ENCODE data around the gene FBXW11.
"Not testable (repeated sequence)": the region's sequence is repeated elsewhere in the genome, so short reads cannot be mapped to it uniquely, and the experiment has no call there.

FBXW11 gene

GRCh38 chr5:172028167-172028566 lies 21.7 kb upstream of the FBXW11 start:
- H3K27ac ChIP-seq, result no peak overlapping the region
- no peak for DNase-seq (ENCODE audit: low read depth, low spot score)

DNA sequence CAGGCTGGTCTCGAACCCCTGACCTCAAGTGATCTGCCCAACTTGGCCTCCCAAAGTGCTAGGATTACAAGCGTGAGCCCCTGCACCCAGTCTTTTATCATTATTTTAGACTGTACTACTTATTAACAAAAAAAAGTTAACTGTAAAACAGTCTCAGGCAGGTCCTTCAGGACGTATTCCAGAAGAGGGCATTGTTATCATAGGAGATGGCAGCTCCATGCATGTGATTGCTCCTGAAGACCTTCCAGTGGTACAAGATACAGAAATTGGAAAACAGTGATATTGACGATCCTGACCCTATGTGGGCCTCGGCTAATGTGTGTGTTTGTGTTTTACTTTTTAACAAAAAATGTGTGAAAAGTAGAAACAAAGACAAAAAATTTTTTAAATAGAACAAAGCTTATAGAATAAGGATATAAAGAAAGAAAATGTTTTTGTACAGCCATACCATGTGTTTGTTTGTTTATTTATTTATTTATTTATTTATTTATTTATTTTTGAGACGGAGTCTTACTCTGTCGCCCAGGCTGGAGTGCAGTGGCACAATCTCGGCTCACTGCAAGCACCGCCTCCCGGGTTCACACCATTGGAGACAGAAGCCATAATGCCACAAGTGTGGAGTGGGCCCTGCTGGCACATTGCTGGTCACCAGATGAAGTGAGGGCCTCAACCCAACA lies 13.8 kb upstream of the FBXW11 start:
- not testable (repeated sequence) for DNase-seq (ENCODE audit: low read depth, low spot score); H3K27ac ChIP-seq

- no peak overlapping the region for H3K27ac ChIP-seq
- DNase-seq (ENCODE audit: low read depth, low spot score), result no peak
These were observed 8.9 kb upstream of the FBXW11 start for GRCh38 chr5:172015346-172015745.

GRCh38 chr5:172010278-172010677 lies 3.8 kb upstream of the FBXW11 start:
- H3K27ac ChIP-seq, result no peak overlapping the region
- no peak for DNase-seq (ENCODE audit: low read depth, low spot score)

DNA sequence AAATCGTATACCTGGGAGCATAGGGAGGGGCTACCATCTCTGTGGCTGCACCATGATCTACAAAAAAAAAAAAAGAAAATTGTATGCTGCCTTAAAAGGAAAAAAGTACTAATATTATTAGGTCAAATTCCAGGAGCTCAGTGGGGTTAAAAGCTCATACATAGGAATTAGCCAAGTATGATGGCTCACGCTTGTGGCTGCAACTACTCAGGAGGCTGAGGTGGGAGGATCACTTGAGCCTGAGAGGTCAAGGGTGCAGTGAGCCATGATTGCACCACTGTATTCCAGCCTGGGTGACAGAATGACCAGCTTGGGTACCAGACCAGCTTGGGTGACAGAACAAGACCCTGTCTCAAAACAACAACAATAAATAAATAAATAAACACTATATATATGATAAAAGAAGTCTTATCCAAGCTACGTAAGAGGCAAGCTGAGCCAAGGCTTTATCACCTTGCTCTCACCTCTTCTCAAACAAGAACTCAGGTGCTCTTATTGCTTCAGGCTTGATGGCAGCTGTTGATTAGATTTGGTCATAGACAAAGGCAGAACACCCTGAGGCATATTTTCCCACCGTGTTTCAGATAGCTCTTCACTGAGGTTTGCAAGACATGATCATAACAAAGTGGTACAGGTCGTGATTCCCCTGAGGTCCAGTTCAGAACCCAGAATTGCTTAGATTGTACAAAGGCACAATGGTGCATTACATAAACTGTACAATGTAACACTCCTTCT lies 3.3 kb upstream of the FBXW11 start:
- DNase-seq (ENCODE audit: low read depth, low spot score), result no peak
- no peak overlapping the region for H3K27ac ChIP-seq

DNA sequence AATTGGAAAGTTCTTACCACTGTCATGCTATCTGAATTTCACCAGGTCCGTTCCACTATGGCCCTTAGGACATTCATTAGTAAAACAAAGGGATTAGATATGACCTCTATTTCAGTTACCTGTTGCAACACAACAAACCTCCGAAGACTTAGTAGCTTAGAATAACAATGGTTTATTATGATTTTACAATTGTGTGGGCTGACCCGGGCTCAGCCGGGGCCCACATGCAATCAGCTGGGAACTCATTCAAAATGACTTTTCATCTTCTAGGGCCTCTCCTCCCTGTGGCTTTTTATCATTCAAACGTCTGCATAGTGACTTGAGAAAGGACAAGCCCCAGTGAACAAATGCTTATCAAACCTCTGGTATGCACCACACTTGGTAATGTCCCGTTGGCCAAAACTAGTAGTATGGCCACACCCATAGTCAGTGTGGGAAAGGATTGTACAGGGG lies 2.3 kb upstream of the FBXW11 start:
- no peak overlapping the region for H3K27ac ChIP-seq
- no peak for DNase-seq (ENCODE audit: low read depth, low spot score)

DNA sequence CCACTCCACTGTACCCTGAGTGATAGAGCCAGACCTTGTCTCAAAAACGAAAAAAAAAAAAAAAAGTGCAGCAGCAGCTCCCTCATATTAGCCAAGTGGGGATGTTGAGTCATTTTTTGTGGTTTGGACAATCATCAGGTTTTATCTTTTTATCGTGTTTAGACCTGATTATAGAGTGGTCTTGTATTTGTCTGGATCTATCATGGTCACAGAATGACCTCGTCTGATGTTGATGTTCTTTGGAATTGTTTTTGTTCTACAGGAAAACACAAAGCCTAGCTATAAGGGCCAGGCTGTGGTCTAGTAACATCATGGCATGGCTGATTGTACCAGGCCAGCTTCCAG lies 1.6 kb upstream of the FBXW11 start:
- peak overlapping the region; percentile 90 for H3K27ac ChIP-seq
- no peak for DNase-seq (ENCODE audit: low read depth, low spot score)

GRCh38 chr5:172007175-172008110 lies 1.0 kb upstream of the FBXW11 start:
- no peak for DNase-seq (ENCODE audit: low read depth, low spot score)

DNA sequence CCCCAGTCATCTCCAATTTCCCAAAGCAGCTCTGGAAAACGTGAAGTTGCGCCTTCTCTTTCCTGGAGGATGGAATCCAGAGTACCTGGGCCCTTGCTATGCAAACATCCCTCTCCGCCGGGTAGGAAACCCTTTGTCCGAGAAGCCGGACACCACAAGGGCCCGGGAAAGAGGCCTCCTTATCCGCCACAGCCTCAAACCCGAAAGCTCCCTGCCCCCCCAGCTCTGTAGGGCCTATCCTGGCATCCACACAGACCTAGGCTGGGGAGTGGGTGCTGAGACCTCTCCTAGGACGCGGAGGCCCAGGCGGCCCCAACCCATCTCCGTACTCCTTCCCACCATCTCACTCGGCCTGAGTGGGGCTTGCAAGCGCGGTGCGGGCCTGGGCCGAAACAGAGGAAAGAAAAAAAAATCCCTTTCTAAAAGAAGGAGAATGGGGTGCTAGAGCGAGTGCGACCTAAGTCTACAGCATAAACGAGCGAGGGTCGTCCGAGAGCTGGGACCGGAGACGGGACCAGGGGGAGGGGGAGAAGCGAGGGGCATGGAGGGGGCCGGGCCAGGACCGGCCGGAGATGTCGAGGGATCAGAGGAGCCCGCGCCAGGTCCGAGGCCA lies 624 bp downstream of the FBXW11 start:
- DNase-seq (ENCODE audit: low read depth, low spot score), result no peak
- peak overlapping the region; percentile 90 for H3K27ac ChIP-seq

More at GRCh38 chr5:172007175-172008110, 1.0 kb upstream of the FBXW11 start:
- H3K27ac ChIP-seq, result peak overlapping the region; percentile 90

GRCh38 chr5:172004824-172005237 lies 1.6 kb downstream of the FBXW11 start:
- DNase-seq (ENCODE audit: low read depth, low spot score), result no peak
- H3K27ac ChIP-seq, result peak overlapping the region; percentile 90

GRCh38 chr5:172003746-172004145 lies 2.7 kb downstream of the FBXW11 start:
- DNase-seq (ENCODE audit: low read depth, low spot score), result no peak
- no peak overlapping the region for H3K27ac ChIP-seq

DNA sequence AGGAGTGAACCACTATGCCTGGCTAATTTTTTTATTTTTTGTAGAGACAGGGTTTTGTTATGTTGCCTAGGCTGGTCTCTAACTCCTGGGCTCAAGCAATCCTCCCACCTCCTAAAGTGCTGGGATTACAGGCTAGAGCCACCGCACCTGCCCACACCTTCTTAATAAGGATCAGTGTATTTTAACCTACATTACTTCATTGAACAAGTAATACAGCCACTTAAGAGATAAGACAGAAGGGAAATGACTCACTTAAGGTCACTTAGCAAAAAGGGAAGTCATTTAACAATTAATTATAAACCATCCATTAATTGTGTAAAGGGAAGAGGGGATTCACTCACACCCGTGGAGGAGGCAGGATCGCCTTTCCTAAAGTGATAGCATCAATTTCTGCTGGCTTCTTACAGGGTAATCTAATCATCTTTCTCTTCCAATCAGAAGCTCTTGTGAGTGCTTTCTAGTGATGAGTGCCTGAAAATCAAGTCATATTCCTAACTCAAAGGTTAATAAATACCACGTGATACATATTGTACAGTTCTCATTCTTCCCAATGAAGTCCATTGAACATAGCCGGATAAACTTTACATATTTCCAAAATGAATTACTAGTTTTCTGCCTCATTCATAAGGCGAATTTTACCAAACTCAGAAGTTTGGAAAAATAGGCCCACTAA lies 3.5 kb downstream of the FBXW11 start:
- no peak for DNase-seq (ENCODE audit: low read depth, low spot score)
- H3K27ac ChIP-seq, result no peak overlapping the region

GRCh38 chr5:172002310-172002709 lies 4.1 kb downstream of the FBXW11 start:
- DNase-seq (ENCODE audit: low read depth, low spot score), result no peak
- no peak overlapping the region for H3K27ac ChIP-seq

DNA sequence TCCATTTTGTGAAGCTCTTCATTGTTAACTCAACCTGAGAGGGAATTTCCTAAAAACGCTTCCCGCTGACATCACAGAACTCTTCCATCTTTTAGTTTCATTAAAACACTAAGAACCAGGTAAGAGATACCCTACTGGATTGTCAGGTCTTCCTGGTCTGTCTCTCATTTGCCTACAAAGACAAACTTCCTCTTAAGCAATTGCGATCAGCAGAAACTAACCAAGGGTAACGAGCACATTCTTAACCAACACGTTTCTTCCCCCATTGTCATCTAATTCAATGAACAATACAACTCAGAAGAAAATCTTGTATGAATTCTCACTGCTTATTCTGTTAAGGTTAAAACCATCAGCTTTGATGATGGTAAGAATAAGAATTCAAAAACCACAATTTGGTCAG lies 6.6 kb downstream of the FBXW11 start:
- H3K27ac ChIP-seq, result no peak overlapping the region
- DNase-seq (ENCODE audit: low read depth, low spot score), result no peak

DNA sequence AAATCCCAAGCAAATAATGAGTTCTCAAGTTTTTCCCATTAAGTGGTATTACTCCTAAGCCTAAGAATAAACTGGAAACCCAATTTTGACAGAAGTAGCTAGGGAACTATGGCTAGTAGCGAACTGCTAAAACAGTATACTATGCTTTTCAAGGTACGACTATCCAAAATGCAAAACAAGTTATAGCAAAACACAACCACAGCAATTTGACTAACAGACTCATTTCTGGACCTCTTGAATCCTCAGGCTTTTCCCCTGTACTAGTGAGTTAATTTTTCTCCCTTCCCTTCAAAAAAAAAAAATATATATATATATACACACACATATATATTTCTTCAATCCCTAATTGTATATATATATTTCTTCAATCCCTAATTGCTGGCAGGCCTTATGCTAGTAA lies 7.3 kb downstream of the FBXW11 start:
- H3K27ac ChIP-seq, result no peak overlapping the region

GRCh38 chr5:171997011-171997410 lies 9.4 kb downstream of the FBXW11 start:
- no peak for DNase-seq (ENCODE audit: low read depth, low spot score)
- no peak overlapping the region for H3K27ac ChIP-seq

More for the DNA sequence above, 7.3 kb downstream of the FBXW11 start:
- DNase-seq (ENCODE audit: low read depth, low spot score), result no peak

- peak overlapping the region; percentile 7 for H3K27ac ChIP-seq
- no peak for DNase-seq (ENCODE audit: low read depth, low spot score)
These were observed 13.6 kb downstream of the FBXW11 start for GRCh38 chr5:171992813-171993212.

GRCh38 chr5:171992305-171992704 lies 14.1 kb downstream of the FBXW11 start:
- H3K27ac ChIP-seq, result peak overlapping the region; percentile 7
- no peak for DNase-seq (ENCODE audit: low read depth, low spot score)

DNA sequence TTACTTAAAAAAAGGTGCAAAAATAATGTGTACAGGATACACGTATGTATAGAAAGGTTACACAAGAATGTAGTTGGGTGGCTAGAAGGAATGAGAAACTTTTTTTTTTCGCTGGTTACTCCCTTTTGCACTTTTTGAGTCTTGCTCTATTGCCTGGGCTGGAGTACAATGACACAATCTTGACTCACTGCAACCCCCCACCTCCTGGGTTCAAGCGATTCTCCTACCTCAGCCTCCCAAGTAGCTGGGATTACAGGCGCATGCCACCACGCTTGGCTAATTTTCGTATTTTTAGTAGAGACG lies 15.8 kb downstream of the FBXW11 start:
- DNase-seq (ENCODE audit: low read depth, low spot score), result no peak
- H3K27ac ChIP-seq, result peak overlapping the region; percentile 81

Data from epithelial cell of prostate (primary cell).